Testis (tissue), 3 donors: ENCODE results near the gene GGT5. TPM values are rescaled to one million over a fixed set of nuclear protein-coding genes. Genes with fewer than 3 reads are reported as not detected.
A peak's percentile ranks its signal among the peaks of the same experiment; 100 is the strongest.

Experiments used
- DNase-seq: peaks from one replicate; pipeline ENCODE4 v3.0.0-alpha.2; 2019
- H3K27ac ChIP-seq, 2 donors: fragments of 200-600 bp; sonication (generic); one replicate each; pipeline ENCODE4 v1.5.1; 2019
- H3K27me3 ChIP-seq: fragments of 200-600 bp; sonication (generic); one replicate; pipeline ENCODE4 v1.5.1; 2019
- H3K36me3 ChIP-seq: fragments of 200-600 bp; sonication (generic); one replicate; pipeline ENCODE4 v1.5.1; 2017; ENCODE audit warnings: low read depth; ENCODE audit errors: missing control alignments
- H3K4me1 ChIP-seq: fragments of 200-600 bp; sonication (generic); one replicate; pipeline ENCODE4 v1.5.1; 2019
- H3K4me3 ChIP-seq, 2 donors: fragments of 200-600 bp; sonication (generic); one replicate each; pipeline ENCODE4 v1.5.1; 2017 to 2019
- H3K9me3 ChIP-seq: fragments of 200-600 bp; sonication (generic); one replicate; pipeline ENCODE4 v1.5.1; 2017
- CTCF ChIP-seq, 3 experiments: fragments of 450-650 bp in 2 of 3; fragments of 200-600 bp in 1 of 3; sonication (generic) in 1 of 3; IDR thresholded peaks; one replicate each; pipeline ENCODE4 v1.5.1; 2016 to 2019; ENCODE audit warnings: antibody characterized with exemption in 3 of 3, mild to moderate bottlenecking in 2 of 3, moderate library complexity in 1 of 3
- POLR2A ChIP-seq: fragments of 450-650 bp; IDR thresholded peaks from one replicate; pipeline ENCODE4 v1.6.1; 2017; ENCODE audit warnings: antibody characterized with exemption, mild to moderate bottlenecking, moderate library complexity
- WGBS, 2 donors: methylation state at CpG; one replicate each; pipeline ENCODE4 v1.1.5; 2018; 5-methylcytosine and 5-hydroxymethylcytosine counted together
- intact Hi-C: fragments of 100-400 bp; cut with DNase I; formaldehyde crosslinking; loops from one replicate; pipeline ENCODE4 v1.15.1; 2023; ENCODE audit warnings: low total_unique reads
- polyA plus RNA-seq: library from polyadenylated mRNA; stranded (reverse); fragments of 350-450 nt; fragmentation: Illumina TruSeq; extraction: RNeasy Lipid Tissue Mini Kit (QIAGEN cat#74804); gene quantifications from one replicate; pipeline ENCODE4 v1.2.3, GENCODE V29; 2014; ENCODE audit warnings: low read depth, low replicate concordance; ENCODE audit not compliant: insufficient read depth
- total RNA-seq, 2 donors: library from RNA; depleted of rRNA; stranded (reverse); fragments of >200 nt; gene quantifications; one replicate each; pipeline ENCODE4 v1.2.3, GENCODE V29; 2016

Gene GGT5
- total and polyA plus RNA-seq, 3 donors from 2014 or later: 15.0 to 27.1 (median 22.9) TPM

GRCh38 chr22:24230911-24231656 lies 13.8 kb downstream of the GGT5 start:
- H3K4me1 ChIP-seq: no peaks in the 10 kb centered on the region
- H3K36me3 ChIP-seq: no peaks in the 10 kb centered on the region
- no peak overlapping the region for H3K27ac ChIP-seq
- intact Hi-C loops: no loop called here
- H3K4me3 ChIP-seq: no peak overlapping the region
- no peaks in the 10 kb centered on the region for H3K27me3 ChIP-seq
- DNase-seq: no peak
- H3K9me3 ChIP-seq: no peaks in the 10 kb centered on the region
- TF ChIP-seq CTCF (IDR thresholded peaks at IDR 0.05): peak in 2 of 3 experiments; percentile 11 to 31
- TF ChIP-seq POLR2A: no peak
- WGBS, 2 donors: 60 to 71% methylated on average over 6 to 16 of the region's 18 CpGs

- no peak for TF ChIP-seq POLR2A
- no peak for TF ChIP-seq CTCF (IDR thresholded peaks at IDR 0.05)
- H3K36me3 ChIP-seq: no peaks in the 10 kb centered on the region
- intact Hi-C loops: no loop called here
- H3K27ac ChIP-seq: no peak overlapping the region
- DNase-seq: no peak
- H3K4me1 ChIP-seq: no peaks in the 10 kb centered on the region
- H3K27me3 ChIP-seq: no peaks in the 10 kb centered on the region
- H3K4me3 ChIP-seq: no peak overlapping the region
- WGBS, 2 donors: 87 to 93% methylated on average over 3 to 14 of the region's 14 CpGs
- no peaks in the 10 kb centered on the region for H3K9me3 ChIP-seq
These were observed 18.9 kb downstream of the GGT5 start for GRCh38 chr22:24225951-24226350.

- H3K4me3 ChIP-seq: no peak overlapping the region
- no peaks in the 10 kb centered on the region for H3K9me3 ChIP-seq
- intact Hi-C loops: no loop called here
- no peaks in the 10 kb centered on the region for H3K27me3 ChIP-seq
- H3K36me3 ChIP-seq: no peaks in the 10 kb centered on the region
- TF ChIP-seq CTCF (IDR thresholded peaks at IDR 0.05) (no peak), POLR2A (no peak)
- no peak for DNase-seq
- H3K4me1 ChIP-seq: no peaks in the 10 kb centered on the region
- 87 to 90% methylated on average over 6 to 14 of the region's 14 CpGs for WGBS, 2 donors
- no peak overlapping the region for H3K27ac ChIP-seq
These were observed 19.8 kb downstream of the GGT5 start for GRCh38 chr22:24225044-24225601.

GRCh38 chr22:24224468-24224867 lies 20.4 kb downstream of the GGT5 start:
- intact Hi-C loops: no loop called here
- H3K27ac ChIP-seq: no peak overlapping the region
- no peak for DNase-seq
- no peak overlapping the region for H3K4me3 ChIP-seq
- H3K9me3 ChIP-seq: no peaks in the 10 kb centered on the region
- H3K27me3 ChIP-seq: no peaks in the 10 kb centered on the region
- no peaks in the 10 kb centered on the region for H3K4me1 ChIP-seq
- WGBS, 2 donors: 94 to 100% methylated on average over 1 of the region's 1 CpG
- no peaks in the 10 kb centered on the region for H3K36me3 ChIP-seq
- TF ChIP-seq POLR2A (no peak), CTCF (IDR thresholded peaks at IDR 0.05) (no peak)

GRCh38 chr22:24219750-24220149 lies 25.1 kb downstream of the GGT5 start:
- intact Hi-C loops: no loop called here
- no peaks in the 10 kb centered on the region for H3K27me3 ChIP-seq
- H3K4me1 ChIP-seq: peaks cover 6% of the 10 kb centered on the region
- H3K4me3 ChIP-seq: no peak overlapping the region
- no peak for TF ChIP-seq POLR2A
- no peak for TF ChIP-seq CTCF (IDR thresholded peaks at IDR 0.05)
- H3K9me3 ChIP-seq: no peaks in the 10 kb centered on the region
- WGBS, 2 donors: 75 to 80% methylated on average over 6 to 9 of the region's 9 CpGs
- no peaks in the 10 kb centered on the region for H3K36me3 ChIP-seq
- DNase-seq: no peak
- H3K27ac ChIP-seq: no peak overlapping the region
